HEK293T (cell line): ENCODE data around the gene SCGB3A1.
A peak's percentile ranks its signal among the peaks of the same experiment; 100 is the strongest.

Experiments
- CTCF ChIA-PET: fragments of 350-600 bp; formaldehyde crosslinking; extraction: SDS; loops from one replicate; lab custom pipeline; 2021; ENCODE audit warnings: antibody characterized with exemption, inconsistent platforms; lab: Yijun Ruan, JAX
- POLR2A ChIA-PET: fragments of 350-600 bp; formaldehyde crosslinking; extraction: SDS; loops from one replicate; lab custom pipeline; 2020; ENCODE audit warnings: antibody characterized with exemption, inconsistent platforms; lab: Yijun Ruan, JAX
- DNase-seq: peaks from one replicate; pipeline ENCODE4 v3.0.0; 2012; ENCODE audit warnings: mixed read lengths; ENCODE audit errors: extremely low spot score
- ARNT ChIP-seq: fragments of 450-650 bp; IDR thresholded peaks from 2 replicates; pipeline ENCODE4 v1.6.1; 2017; ENCODE audit warnings: mild to moderate bottlenecking
- BHLHE40 ChIP-seq: fragments of 450-650 bp; IDR thresholded peaks from 2 replicates; pipeline ENCODE4 v1.6.1; 2016; ENCODE audit warnings: mild to moderate bottlenecking, moderate library complexity, borderline replicate concordance
- CTBP1 ChIP-seq: fragments of 450-650 bp; IDR thresholded peaks from 2 replicates; pipeline ENCODE4 v1.6.1; 2016; ENCODE audit warnings: borderline replicate concordance
- ELF4 ChIP-seq: fragments of 450-650 bp; IDR thresholded peaks from 2 replicates; pipeline ENCODE4 v1.6.1; 2017; ENCODE audit warnings: antibody characterized with exemption
- FOXA1 ChIP-seq: fragments of 450-650 bp; IDR thresholded peaks from 2 replicates; pipeline ENCODE4 v1.6.1; 2016; ENCODE audit warnings: mild to moderate bottlenecking
- FOXK2 ChIP-seq: fragments of 450-650 bp; IDR thresholded peaks from 2 replicates; pipeline ENCODE4 v1.6.1; 2016; ENCODE audit warnings: mild to moderate bottlenecking
- FOXM1 ChIP-seq: fragments of 450-650 bp; IDR thresholded peaks from 2 replicates; pipeline ENCODE4 v1.6.1; 2017; ENCODE audit warnings: mild to moderate bottlenecking, borderline replicate concordance
- HDGF ChIP-seq: fragments of 450-650 bp; IDR thresholded peaks from 2 replicates; pipeline ENCODE4 v1.6.1; 2017; ENCODE audit warnings: antibody characterized with exemption, borderline replicate concordance
- L3MBTL2 ChIP-seq: fragments of 450-650 bp; conservative IDR thresholded peaks from 2 replicates; pipeline ENCODE4 v1.6.1; 2016; ENCODE audit warnings: mild to moderate bottlenecking
- LEF1 ChIP-seq: fragments of 450-650 bp; IDR thresholded peaks from 2 replicates; pipeline ENCODE4 v1.6.1; 2017; ENCODE audit warnings: mild to moderate bottlenecking, borderline replicate concordance
- NFRKB ChIP-seq: fragments of 450-650 bp; IDR thresholded peaks from 2 replicates; pipeline ENCODE4 v1.6.1; 2016; ENCODE audit warnings: mild to moderate bottlenecking, moderate library complexity
- SP1 ChIP-seq: fragments of 450-650 bp; IDR thresholded peaks from 2 replicates; pipeline ENCODE4 v1.6.1; 2017
- SUZ12 ChIP-seq: fragments of 450-650 bp; IDR thresholded peaks from 2 replicates; pipeline ENCODE4 v1.6.1; 2016; ENCODE audit warnings: mild to moderate bottlenecking
- TARDBP ChIP-seq: fragments of 450-650 bp; IDR thresholded peaks from 2 replicates; pipeline ENCODE4 v1.6.1; 2016
- ZNF384 ChIP-seq: fragments of 450-650 bp; IDR thresholded peaks from 2 replicates; pipeline ENCODE4 v1.6.1; 2016
- TF ChIP-seq, protein P1 (sequence below): fragments of 450-650 bp; IDR thresholded peaks from 2 replicates; pipeline ENCODE4 v1.6.1; 2016

Gene SCGB3A1

GRCh38 chr5:180599981-180600553, 8.8 kb upstream of the SCGB3A1 start:
- POLR2A ChIA-PET = no interaction called here
- DNase-seq = no peak
- CTCF ChIA-PET = no interaction called here
- TF ChIP-seq L3MBTL2 (no peak), CTBP1 (no peak), LEF1 (no peak), TARDBP (no peak), ARNT (no peak), NFRKB (no peak)

DNA sequence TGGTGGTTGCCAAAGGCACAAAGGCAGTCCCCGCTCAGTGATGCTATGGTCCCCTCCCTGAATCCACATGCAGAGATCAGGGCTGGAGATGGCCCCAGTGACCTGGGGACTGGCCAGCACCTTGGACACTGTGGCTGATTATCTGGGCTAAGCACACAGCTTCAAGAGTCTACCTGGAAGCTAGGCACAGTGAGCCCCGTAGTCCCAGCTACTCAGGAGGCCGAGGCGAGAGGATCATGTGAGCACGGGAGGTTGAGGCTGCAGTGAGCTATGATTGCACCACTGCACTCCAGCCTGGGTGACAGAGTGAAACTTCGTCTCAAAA, 8.3 kb upstream of the SCGB3A1 start:
- CTCF ChIA-PET = no interaction called here
- no peak for TF ChIP-seq SP1
- no peak for TF ChIP-seq L3MBTL2
- TF ChIP-seq CTBP1 = no peak
- DNase-seq = no peak
- POLR2A ChIA-PET = no interaction called here

DNA sequence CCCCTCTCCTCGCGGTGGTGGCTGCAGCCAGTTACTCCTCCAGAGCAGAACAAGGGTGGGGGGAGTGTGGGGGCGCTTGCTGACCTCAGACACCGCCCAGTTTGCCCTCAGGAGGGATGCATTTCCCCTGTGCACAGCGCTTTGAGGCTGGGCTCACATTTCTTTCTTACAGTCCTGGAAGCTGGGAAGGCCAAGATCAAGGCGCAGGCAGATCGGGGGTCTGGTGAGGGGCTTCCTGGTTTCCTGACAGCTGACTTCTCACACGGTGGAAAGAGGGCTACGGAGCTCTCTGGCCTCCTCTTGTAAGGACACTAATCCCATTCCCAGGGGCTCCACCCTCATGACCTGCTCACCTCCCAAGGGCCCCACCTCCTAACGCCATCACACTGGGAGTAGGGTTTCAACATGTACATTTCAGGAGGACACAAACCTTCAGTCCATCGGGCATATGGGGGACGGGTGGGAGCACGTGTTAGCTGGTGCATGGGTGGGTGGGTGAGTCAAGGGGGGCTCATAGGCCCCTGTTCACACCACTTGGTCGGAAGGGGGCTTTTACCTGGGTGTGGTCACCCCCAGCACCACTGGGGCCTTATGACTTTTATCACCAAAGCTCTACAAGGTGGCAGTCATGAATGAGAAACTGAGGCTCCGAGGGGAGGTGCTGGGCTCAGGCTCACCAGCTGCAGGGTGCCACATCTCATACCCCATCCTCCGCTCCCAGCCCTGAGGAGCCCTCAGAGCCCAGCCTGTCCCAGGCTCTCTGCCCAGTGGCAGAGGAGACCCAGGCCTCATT, 7.7 kb upstream of the SCGB3A1 start:
- no peak for DNase-seq

GRCh38 chr5:180598316-180598701, 7.0 kb upstream of the SCGB3A1 start:
- ChIA-PET POLR2A (no interaction called here), CTCF (no interaction called here)
- DNase-seq = no peak
- TF ChIP-seq, protein P1, sequence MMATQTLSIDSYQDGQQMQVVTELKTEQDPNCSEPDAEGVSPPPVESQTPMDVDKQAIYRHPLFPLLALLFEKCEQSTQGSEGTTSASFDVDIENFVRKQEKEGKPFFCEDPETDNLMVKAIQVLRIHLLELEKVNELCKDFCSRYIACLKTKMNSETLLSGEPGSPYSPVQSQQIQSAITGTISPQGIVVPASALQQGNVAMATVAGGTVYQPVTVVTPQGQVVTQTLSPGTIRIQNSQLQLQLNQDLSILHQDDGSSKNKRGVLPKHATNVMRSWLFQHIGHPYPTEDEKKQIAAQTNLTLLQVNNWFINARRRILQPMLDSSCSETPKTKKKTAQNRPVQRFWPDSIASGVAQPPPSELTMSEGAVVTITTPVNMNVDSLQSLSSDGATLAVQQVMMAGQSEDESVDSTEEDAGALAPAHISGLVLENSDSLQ = no peak
- no peak for TF ChIP-seq CTBP1
- TF ChIP-seq NFRKB = no peak
- TF ChIP-seq SUZ12 = no peak
- no peak for TF ChIP-seq ELF4
- no peak for TF ChIP-seq BHLHE40

More for the DNA sequence above, 7.7 kb upstream of the SCGB3A1 start:
- TF ChIP-seq LEF1 (no peak), L3MBTL2 (no peak), CTBP1 (no peak), SUZ12 (no peak), ARNT (no peak), HDGF (no peak), TARDBP (no peak), NFRKB (no peak), ZNF384 (no peak), FOXM1 (no peak), SP1 (no peak), BHLHE40 (no peak), FOXK2 (no peak), ELF4 (no peak), FOXA1 (no peak)
- TF ChIP-seq, protein P1 = no peak
- POLR2A ChIA-PET = no interaction called here
- CTCF ChIA-PET = no interaction called here

DNA sequence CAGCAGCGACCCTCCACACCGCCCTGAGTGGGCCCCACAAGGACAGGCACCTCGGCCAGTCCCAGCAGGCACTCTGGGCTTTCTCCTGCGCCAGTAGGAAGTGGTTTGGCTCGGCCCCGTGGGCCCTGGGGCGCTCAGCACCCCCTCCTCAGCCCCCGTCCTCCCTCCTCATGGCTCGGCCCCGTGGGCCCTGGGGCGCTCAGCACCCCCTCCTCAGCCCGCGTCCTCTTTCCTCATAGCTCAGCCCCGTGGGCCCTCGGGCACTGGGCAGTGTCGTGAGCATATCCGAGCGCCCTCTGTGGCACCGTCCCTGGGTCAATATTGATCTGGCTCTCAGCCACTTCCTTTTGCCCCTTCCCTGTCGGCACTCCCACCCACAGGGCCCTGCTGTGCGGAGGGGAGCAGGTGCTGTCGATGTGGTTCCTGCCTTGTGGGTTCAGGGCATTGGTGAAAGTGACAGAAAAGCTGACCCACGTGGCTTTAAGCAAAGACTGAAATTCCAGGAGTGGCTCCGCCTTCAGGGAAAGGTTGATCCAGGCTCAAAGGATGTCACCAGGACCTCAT, 5.5 kb upstream of the SCGB3A1 start:
- DNase-seq = peak; percentile 4
- ChIA-PET POLR2A (no interaction called here), CTCF (no interaction called here)
- TF ChIP-seq NFRKB = no peak
- no peak for TF ChIP-seq ELF4
- TF ChIP-seq, protein P1 = no peak
- TF ChIP-seq SP1 = no peak
- TF ChIP-seq FOXA1 = no peak
- no peak for TF ChIP-seq FOXM1
- TF ChIP-seq ARNT = no peak
- TF ChIP-seq BHLHE40 = no peak
- TF ChIP-seq HDGF = no peak
- TF ChIP-seq CTBP1 = no peak
- no peak for TF ChIP-seq LEF1
- no peak for TF ChIP-seq FOXK2
- no peak for TF ChIP-seq ZNF384
- TF ChIP-seq SUZ12 = no peak
- TF ChIP-seq TARDBP = no peak
- TF ChIP-seq L3MBTL2 = no peak

DNA sequence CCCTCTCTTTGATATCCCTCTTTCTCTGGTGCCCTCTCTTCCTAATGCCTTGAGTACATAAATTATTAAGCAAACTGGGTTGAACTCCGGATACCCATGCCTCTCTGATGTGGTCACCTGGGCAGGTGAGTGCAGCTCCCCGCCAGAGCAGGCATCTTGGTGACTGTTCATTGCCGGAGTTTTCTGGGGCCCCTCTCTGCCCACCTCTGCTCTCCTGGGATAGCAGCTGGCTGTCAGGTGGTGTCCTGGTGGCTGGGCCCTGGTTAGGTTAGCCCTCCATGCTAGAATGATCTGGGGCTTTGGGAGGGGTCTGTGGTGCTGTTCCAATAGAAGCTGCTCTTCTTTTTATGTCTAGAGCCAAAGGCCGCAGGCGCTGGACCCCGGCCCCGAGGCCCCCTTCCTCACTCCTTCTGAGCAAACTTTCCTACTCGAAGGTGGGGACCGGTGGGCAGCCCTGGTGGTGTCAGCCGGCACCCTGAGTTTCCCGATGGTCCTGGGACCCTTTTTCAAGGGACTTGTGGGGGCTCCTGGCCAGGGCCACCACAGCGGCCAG, 4.9 kb upstream of the SCGB3A1 start:
- POLR2A ChIA-PET = no interaction called here
- DNase-seq = peak; percentile 6
- no peak for TF ChIP-seq FOXM1
- no peak for TF ChIP-seq NFRKB
- no peak for TF ChIP-seq HDGF
- TF ChIP-seq FOXA1 = no peak
- TF ChIP-seq ELF4 = no peak
- no peak for TF ChIP-seq SP1
- TF ChIP-seq ZNF384 = no peak
- TF ChIP-seq L3MBTL2 = no peak
- no peak for TF ChIP-seq FOXK2
- TF ChIP-seq CTBP1 = no peak
- no peak for TF ChIP-seq SUZ12
- no peak for TF ChIP-seq BHLHE40
- CTCF ChIA-PET = no interaction called here
